Skeletal muscle tissue (tissue), 4 donors: ENCODE data around the gene AFF2. TPM values are rescaled to one million over a fixed set of nuclear protein-coding genes. Genes with fewer than 3 reads are reported as not detected.

Source experiments
- H3K27ac ChIP-seq: one replicate; pipeline ENCODE4 v1.7.0; 2013; ENCODE audit warnings: mild to moderate bottlenecking, low read depth, low read length, inconsistent platforms
- H3K27me3 ChIP-seq, 3 donors: one replicate each; pipeline ENCODE4 v1.7.0; 2013; ENCODE audit warnings: low read length in 3 of 3; ENCODE audit not compliant: control insufficient read depth in 3 of 3, insufficient read depth in 3 of 3
- H3K36me3 ChIP-seq, 3 donors: one replicate each; pipeline ENCODE4 v1.7.0; 2013; ENCODE audit warnings: low read length in 3 of 3; ENCODE audit not compliant: control insufficient read depth in 3 of 3, insufficient read depth in 3 of 3
- H3K4me1 ChIP-seq, 3 donors: one replicate each; pipeline ENCODE4 v1.7.0; 2013; ENCODE audit warnings: low read length in 3 of 3, mild to moderate bottlenecking in 3 of 3; ENCODE audit not compliant: control insufficient read depth in 3 of 3, insufficient read depth in 3 of 3
- H3K4me3 ChIP-seq, 3 donors: one replicate each; pipeline ENCODE4 v1.7.0; 2013; ENCODE audit warnings: low read length in 3 of 3
- H3K9ac ChIP-seq, 3 donors: one replicate each; pipeline ENCODE4 v1.7.0; 2013; ENCODE audit warnings: low read length in 3 of 3, mild to moderate bottlenecking in 3 of 3, moderate library complexity in 2 of 3, low read depth in 1 of 3
- H3K9me3 ChIP-seq, 3 donors: one replicate each; pipeline ENCODE4 v1.7.0; 2013; ENCODE audit warnings: low read length in 3 of 3; ENCODE audit not compliant: control insufficient read depth in 3 of 3
- total RNA-seq: library from RNA; depleted of rRNA; stranded (reverse); fragments of >200 nt; gene quantifications from one replicate; pipeline ENCODE4 v1.2.3, GENCODE V29; 2014
- donor health status: Osteomylitis.

AFF2 gene
- total RNA-seq, 1 donor from 2014 or later = 2.6 TPM

DNA sequence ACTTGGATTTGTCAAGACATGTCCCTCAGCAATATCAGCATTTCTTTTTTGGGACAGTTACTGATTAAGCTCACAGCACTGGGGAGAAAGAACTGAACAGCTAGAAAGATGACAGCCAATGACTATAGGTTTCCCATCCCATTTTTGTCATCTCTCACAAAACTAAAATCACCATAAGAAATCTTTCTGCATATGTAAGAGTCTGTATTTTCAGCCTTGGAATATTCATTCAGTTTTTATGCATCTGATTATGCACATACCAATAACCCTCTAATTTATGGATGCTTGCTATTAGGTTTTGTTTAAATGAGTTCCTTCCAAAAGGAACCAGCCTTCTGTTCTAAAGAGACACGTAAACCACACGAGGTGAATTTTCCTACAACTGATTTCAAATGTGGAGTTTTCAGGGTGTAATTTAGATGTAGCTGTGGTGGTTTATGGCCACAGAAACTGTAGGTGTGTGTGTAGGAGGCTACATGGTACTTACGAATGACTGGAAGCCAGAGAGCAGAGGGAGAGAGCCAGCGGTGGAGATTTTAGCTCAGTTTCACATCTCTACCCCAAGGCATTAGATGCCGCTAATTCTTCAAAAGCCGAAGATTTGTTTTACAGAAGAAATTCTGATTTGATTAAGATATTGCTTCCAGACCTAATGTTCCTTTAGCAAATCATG is 55.3 kb downstream of the AFF2 start:
- H3K27me3 ChIP-seq = no peaks in the 10 kb centered on the region
- no peak overlapping the region for H3K4me3 ChIP-seq
- no peaks in the 10 kb centered on the region for H3K9me3 ChIP-seq
- H3K27ac ChIP-seq = no peak overlapping the region
- no peak overlapping the region for H3K9ac ChIP-seq
- no peaks in the 10 kb centered on the region for H3K36me3 ChIP-seq
- H3K4me1 ChIP-seq = no peaks in the 10 kb centered on the region

DNA sequence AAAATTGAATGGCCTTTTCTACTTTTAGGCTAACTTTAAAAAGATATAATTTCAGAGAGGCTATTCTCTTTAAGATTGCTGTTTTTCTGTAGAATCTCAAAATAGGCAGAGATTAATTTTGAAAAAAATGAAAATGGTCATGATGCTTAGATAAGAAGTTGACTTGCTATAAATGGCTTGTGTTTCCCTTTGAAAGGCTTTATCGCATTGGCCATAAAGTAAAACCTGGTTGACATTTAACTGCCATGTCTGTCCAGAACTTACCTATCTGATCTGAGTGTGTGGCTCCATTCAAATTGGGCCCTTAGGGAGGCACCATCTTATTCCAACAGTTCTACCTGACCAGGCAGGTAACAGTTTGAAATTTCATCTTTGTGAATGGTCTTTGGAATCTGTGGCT is 56.1 kb downstream of the AFF2 start:
- H3K9me3 ChIP-seq = no peaks in the 10 kb centered on the region

DNA sequence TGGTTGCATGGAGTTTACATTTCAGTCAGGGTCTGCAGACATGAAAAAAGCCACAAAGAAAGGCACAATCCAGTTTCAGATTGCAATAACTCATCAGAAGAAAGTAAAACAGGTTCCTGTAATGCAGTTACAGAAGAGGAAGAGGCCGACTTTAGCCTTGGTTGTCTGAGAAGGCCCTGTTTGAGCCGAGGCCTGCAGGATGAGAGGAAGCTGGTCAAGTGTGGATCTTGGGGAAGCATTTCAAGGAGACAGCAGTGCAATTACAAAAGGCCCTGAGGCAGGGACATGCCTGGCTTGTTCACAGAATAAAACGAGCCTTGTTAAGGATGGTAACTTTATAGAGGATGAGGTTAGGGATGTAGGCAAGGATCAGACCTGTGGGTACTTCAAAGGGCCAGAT is 62.4 kb downstream of the AFF2 start:
- no peaks in the 10 kb centered on the region for H3K9me3 ChIP-seq
- H3K27ac ChIP-seq = no peak overlapping the region
- no peak overlapping the region for H3K4me3 ChIP-seq
- H3K4me1 ChIP-seq = no peaks in the 10 kb centered on the region
- H3K36me3 ChIP-seq = no peaks in the 10 kb centered on the region
- no peak overlapping the region for H3K9ac ChIP-seq
- no peaks in the 10 kb centered on the region for H3K27me3 ChIP-seq

More for the DNA sequence above, 56.1 kb downstream of the AFF2 start:
- Histone ChIP-seq H3K36me3 (no peaks in the 10 kb centered on the region), H3K27ac (no peak overlapping the region), H3K27me3 (no peaks in the 10 kb centered on the region), H3K4me3 (no peak overlapping the region), H3K4me1 (no peaks in the 10 kb centered on the region), H3K9ac (no peak overlapping the region)

DNA sequence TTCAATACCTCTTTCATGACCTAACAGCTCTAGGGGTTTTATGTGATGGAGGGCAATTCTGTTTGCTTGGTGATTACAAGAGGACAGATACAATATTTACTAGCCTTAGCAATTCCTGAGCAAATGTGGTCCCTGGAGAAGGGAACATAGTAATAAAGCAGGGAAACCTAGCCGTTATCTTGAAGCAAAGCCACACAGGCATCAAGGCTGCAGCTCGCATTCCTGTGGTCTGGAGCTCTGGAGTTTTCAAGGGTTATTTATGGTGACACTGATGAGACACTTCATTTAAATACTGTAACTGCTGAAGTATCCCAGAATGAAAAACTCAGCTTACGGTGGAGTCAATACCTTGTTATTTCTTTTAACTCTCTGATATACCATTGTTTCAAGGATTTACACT is 66.8 kb downstream of the AFF2 start:
- Histone ChIP-seq H3K27me3 (no peaks in the 10 kb centered on the region), H3K4me1 (no peaks in the 10 kb centered on the region), H3K9ac (no peak overlapping the region), H3K9me3 (no peaks in the 10 kb centered on the region), H3K4me3 (no peak overlapping the region), H3K36me3 (no peaks in the 10 kb centered on the region), H3K27ac (no peak overlapping the region)

DNA sequence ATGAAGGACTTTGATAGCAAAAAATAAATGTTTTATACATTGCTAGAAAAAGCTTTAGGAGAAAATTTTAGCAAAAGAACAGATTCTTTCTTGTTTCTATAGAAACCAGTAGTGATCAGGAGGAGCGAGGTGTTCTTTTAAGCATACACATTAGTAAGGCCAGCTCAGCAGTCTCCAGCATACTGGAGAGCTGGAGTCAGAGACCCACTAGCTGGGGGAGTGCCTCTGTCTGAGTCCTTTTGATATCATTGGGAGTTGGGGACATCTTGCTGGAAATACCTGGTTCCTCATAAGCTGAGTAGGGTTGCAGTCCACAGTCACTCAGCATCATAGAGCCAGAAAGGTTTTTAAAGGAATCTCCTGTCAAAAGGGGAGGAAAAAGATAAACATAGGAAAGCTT is 67.4 kb downstream of the AFF2 start:
- no peaks in the 10 kb centered on the region for H3K9me3 ChIP-seq
- H3K27ac ChIP-seq = no peak overlapping the region
- no peak overlapping the region for H3K4me3 ChIP-seq
- H3K36me3 ChIP-seq = no peaks in the 10 kb centered on the region
- no peak overlapping the region for H3K9ac ChIP-seq
- H3K27me3 ChIP-seq = no peaks in the 10 kb centered on the region
- no peaks in the 10 kb centered on the region for H3K4me1 ChIP-seq

DNA sequence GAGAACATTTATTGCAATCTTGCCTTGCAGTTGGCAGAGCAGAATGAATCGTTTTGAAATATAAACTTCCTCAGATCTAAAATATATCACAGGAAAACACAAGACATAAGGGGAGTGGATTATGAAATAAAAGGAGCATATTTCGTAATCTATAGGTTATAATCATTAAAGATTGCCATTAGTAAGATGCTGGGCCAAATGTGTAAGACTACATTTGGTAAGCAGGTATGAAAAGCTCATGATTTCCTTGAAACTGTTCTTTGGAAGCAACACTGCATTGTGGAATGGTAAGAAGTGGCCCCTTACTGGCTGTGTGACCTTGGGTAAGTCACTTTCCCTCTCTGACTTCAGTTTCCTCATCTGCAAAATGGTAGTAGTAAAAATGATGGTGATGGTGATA is 68.3 kb downstream of the AFF2 start:
- Histone ChIP-seq H3K4me1 (no peaks in the 10 kb centered on the region), H3K9ac (no peak overlapping the region), H3K27ac (no peak overlapping the region), H3K9me3 (no peaks in the 10 kb centered on the region), H3K4me3 (no peak overlapping the region), H3K36me3 (no peaks in the 10 kb centered on the region), H3K27me3 (no peaks in the 10 kb centered on the region)

DNA sequence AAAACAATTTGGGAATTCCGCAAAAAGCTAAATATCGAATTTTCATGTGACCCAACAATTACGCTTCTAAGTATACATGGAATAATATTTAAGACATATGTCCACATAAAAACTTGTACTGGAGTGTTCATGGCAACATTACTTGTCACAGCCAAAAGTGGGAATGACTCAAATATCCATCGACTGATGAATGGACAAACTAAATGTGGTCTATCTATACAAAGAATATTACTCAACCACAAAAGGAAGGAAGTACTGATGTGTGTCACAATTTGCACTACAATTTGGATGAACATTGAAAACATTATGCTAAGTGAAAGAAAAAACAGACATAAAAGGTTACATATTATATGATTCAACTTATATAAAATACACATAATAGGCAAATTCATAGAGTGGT is 71.9 kb downstream of the AFF2 start:
- Histone ChIP-seq H3K9ac (no peak overlapping the region), H3K27me3 (no peaks in the 10 kb centered on the region), H3K36me3 (no peaks in the 10 kb centered on the region), H3K4me1 (no peaks in the 10 kb centered on the region), H3K27ac (no peak overlapping the region), H3K9me3 (no peaks in the 10 kb centered on the region), H3K4me3 (no peak overlapping the region)

DNA sequence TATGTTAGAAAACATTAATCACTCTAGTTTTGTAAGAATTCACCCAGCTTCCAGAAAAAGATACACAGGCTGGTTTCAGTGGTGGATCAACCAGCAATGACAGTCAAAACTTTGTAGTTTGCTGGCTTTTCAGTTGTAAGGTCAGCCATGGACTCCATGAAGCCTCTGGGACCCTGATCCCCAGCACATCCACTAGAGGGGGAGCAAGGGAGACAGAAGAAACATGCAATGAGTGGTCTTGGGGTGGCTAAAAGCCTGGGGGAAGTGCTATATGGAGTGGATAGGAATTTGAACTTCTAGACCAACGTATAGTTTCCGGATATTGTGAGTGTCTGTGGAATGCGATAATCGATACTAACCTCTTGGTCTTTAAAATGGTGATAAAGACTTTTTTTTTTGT is 72.7 kb downstream of the AFF2 start:
- Histone ChIP-seq H3K36me3 (no peaks in the 10 kb centered on the region), H3K9me3 (no peaks in the 10 kb centered on the region), H3K27me3 (no peaks in the 10 kb centered on the region), H3K4me3 (no peak overlapping the region), H3K27ac (no peak overlapping the region), H3K9ac (no peak overlapping the region), H3K4me1 (no peaks in the 10 kb centered on the region)

DNA sequence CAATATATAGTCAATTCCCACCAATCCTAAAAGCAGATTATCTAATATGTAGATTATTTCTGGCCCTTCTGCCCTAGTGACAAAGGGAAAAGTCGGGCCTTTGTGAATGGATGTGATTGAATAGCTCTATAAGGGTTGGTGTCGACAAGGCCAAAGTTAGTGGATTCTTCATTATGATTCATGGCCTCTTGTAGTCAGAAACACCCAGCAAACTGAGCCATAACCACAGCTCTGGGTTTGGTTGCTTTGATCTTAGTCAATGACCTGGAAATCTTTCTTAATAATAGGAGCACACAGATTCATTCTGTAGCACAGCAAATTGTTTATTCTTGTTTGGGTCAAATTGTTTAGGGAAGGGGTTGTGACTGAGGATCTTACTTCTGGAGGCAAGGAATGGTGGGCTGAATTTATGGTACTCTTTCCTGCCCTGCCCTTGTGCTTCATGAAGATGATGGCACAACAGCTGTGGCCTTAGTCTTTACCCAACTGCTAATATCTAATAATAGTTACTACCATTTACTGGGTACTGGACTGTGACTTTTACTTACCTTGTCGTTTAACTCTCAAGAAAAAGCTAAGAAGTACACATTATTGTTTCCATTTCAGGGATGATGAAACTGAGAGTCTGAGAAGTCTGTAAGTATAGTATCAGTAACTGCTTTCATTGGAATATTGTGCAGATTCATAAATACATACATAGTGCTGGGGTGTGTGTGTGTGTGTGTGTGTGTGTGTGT is 74.0 kb downstream of the AFF2 start:
- Histone ChIP-seq H3K9me3 (no peaks in the 10 kb centered on the region), H3K36me3 (no peaks in the 10 kb centered on the region), H3K9ac (no peak overlapping the region), H3K27ac (no peak overlapping the region), H3K27me3 (no peaks in the 10 kb centered on the region), H3K4me1 (no peaks in the 10 kb centered on the region), H3K4me3 (no peak overlapping the region)

DNA sequence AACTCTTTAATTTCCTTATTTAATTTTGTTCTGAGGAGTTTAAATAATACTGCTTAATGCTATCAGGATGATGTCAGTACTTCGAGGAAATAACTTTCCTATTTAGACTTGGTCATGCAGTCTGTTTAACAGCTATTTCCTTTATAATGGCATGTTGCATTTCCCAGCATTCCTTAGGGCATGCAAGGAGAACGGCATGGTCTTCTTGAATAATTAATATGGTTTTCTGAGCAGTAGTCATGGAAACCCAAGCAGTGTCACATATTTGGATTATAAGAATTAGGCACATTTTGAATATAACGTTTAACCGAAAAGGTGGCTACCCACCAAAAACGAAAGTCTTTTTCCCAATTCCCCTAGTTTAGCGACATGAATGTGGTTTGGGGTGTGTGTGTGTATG is 76.0 kb downstream of the AFF2 start:
- Histone ChIP-seq H3K36me3 (no peaks in the 10 kb centered on the region), H3K27me3 (no peaks in the 10 kb centered on the region), H3K9ac (no peak overlapping the region), H3K9me3 (no peaks in the 10 kb centered on the region), H3K27ac (no peak overlapping the region), H3K4me1 (no peaks in the 10 kb centered on the region), H3K4me3 (no peak overlapping the region)
